SK-N-SH treated with all-trans-retinoic acid at 6 μM for 48 hours (cell line): Measurements from ENCODE around the gene BLOC1S4.

ENCODE experiments used
- ARNTL ChIP-seq: fragments of 450-650 bp; formaldehyde crosslinking; IDR thresholded peaks from 2 replicates; pipeline ENCODE4 v1.5.0; 2020; ENCODE audit warnings: low read depth, mild to moderate bottlenecking, moderate library complexity, borderline replicate concordance
- GLIS3 ChIP-seq: fragments of 250-450 bp; sonication (Bioruptor Pico); IDR thresholded peaks from 2 replicates; pipeline ENCODE4 v1.5.0; 2020; ENCODE audit warnings: mild to moderate bottlenecking, moderate library complexity
- PATZ1 ChIP-seq: fragments of 250-450 bp; sonication (Bioruptor Pico); IDR thresholded peaks from 2 replicates; pipeline ENCODE4 v1.8.0; 2020; ENCODE audit warnings: mild to moderate bottlenecking, moderate library complexity, borderline replicate concordance
- POU6F1 ChIP-seq: fragments of 250-450 bp; sonication (Bioruptor Pico); IDR thresholded peaks from 2 replicates; pipeline ENCODE4 v1.8.0; 2021; ENCODE audit warnings: low read depth, mild to moderate bottlenecking, moderate library complexity, borderline replicate concordance
- PPARA ChIP-seq: fragments of 250-450 bp; sonication (Bioruptor Pico); IDR thresholded peaks from 2 replicates; pipeline ENCODE4 v1.5.0; 2020; ENCODE audit warnings: mild to moderate bottlenecking, borderline replicate concordance
- SNAI2 ChIP-seq: fragments of 250-450 bp; sonication (Bioruptor Pico); IDR thresholded peaks from 2 replicates; pipeline ENCODE4 v1.5.0; 2020; ENCODE audit warnings: mild to moderate bottlenecking, moderate library complexity
- TOX ChIP-seq: fragments of 250-450 bp; sonication (Bioruptor Pico); IDR thresholded peaks from 2 replicates; pipeline ENCODE4 v1.8.0; 2021; ENCODE audit warnings: mild to moderate bottlenecking, moderate library complexity, borderline replicate concordance
- ZC3H10 ChIP-seq: fragments of 250-450 bp; sonication (Bioruptor Pico); IDR thresholded peaks from 2 replicates; pipeline ENCODE4 v1.5.1; 2021; ENCODE audit warnings: mild to moderate bottlenecking, moderate library complexity
- ZFP3 ChIP-seq: fragments of 250-450 bp; sonication (Bioruptor Pico); IDR thresholded peaks from 2 replicates; pipeline ENCODE4 v1.5.0; 2020; ENCODE audit warnings: mild to moderate bottlenecking, moderate library complexity
- ZFP30 ChIP-seq: fragments of 450-650 bp; formaldehyde crosslinking; IDR thresholded peaks from 2 replicates; pipeline ENCODE4 v1.5.0; 2022; ENCODE audit warnings: mild to moderate bottlenecking, moderate library complexity
- TF ChIP-seq, protein P1 (sequence below): fragments of 250-450 bp; sonication (Bioruptor Pico); IDR thresholded peaks from 2 replicates; pipeline ENCODE4 v1.5.1; 2020; ENCODE audit warnings: low read depth, mild to moderate bottlenecking, moderate library complexity
- TF ChIP-seq, protein P2 (sequence below): fragments of 250-450 bp; sonication (Bioruptor Pico); IDR thresholded peaks from 2 replicates; pipeline ENCODE4 v1.5.1; 2021; ENCODE audit warnings: mild to moderate bottlenecking, moderate library complexity

- TF ChIP-seq POU6F1 (no peak), PATZ1 (CRISPR knock-in tag) (no peak), SNAI2 (CRISPR knock-in tag) (no peak), ZFP30 (CRISPR knock-in tag) (no peak), TOX (CRISPR knock-in tag) (no peak), GLIS3 (CRISPR knock-in tag) (no peak), ARNTL (CRISPR knock-in tag) (no peak), ZFP3 (CRISPR knock-in tag) (no peak), PPARA (CRISPR knock-in tag) (no peak), ZC3H10 (CRISPR knock-in tag) (no peak)
- TF ChIP-seq, protein P1, sequence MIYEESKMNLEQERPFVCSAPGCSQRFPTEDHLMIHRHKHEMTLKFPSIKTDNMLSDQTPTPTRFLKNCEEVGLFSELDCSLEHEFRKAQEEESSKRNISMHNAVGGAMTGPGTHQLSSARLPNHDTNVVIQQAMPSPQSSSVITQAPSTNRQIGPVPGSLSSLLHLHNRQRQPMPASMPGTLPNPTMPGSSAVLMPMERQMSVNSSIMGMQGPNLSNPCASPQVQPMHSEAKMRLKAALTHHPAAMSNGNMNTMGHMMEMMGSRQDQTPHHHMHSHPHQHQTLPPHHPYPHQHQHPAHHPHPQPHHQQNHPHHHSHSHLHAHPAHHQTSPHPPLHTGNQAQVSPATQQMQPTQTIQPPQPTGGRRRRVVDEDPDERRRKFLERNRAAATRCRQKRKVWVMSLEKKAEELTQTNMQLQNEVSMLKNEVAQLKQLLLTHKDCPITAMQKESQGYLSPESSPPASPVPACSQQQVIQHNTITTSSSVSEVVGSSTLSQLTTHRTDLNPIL, result no peak
- TF ChIP-seq, protein P2, sequence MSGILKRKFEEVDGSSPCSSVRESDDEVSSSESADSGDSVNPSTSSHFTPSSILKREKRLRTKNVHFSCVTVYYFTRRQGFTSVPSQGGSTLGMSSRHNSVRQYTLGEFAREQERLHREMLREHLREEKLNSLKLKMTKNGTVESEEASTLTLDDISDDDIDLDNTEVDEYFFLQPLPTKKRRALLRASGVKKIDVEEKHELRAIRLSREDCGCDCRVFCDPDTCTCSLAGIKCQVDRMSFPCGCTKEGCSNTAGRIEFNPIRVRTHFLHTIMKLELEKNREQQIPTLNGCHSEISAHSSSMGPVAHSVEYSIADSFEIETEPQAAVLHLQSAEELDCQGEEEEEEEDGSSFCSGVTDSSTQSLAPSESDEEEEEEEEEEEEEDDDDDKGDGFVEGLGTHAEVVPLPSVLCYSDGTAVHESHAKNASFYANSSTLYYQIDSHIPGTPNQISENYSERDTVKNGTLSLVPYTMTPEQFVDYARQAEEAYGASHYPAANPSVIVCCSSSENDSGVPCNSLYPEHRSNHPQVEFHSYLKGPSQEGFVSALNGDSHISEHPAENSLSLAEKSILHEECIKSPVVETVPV (CRISPR knock-in tag), result no peak
Observed at GRCh38 chr4:6674500-6675149, 41.3 kb upstream of the BLOC1S4 start.
